Measurements from ENCODE around the gene COX7A2L. TPM values are rescaled to one million over a fixed set of nuclear protein-coding genes. Genes with fewer than 3 reads are reported as not detected.

The COX7A2L gene
- total RNA-seq, 1 experiment from 2014 or later = 85.4 TPM

GRCh38 chr2:42327125-42327524 is 33.9 kb downstream of the COX7A2L start:
- no TSS peak for BruUV-seq (replicated peaks)
- DNase-seq (ENCODE audit: low spot score) = no peak
- intact Hi-C loops (cut with micrococcal nuclease; ENCODE audit: unreplicated experiment) = loop anchor here (5.0 kb wide), 1 partner anchor 460 kb away; no protein-coding TSS in a partner anchor
- TF ChIP-seq EZH2 (IDR thresholded peaks at IDR 0.05; ENCODE audit: borderline replicate concordance, low read depth, low read length, poor library complexity, severe bottlenecking) (no peak), CTCF (conservative IDR thresholded peaks at IDR 0.05; ENCODE audit: low read depth, low read length) (no peak)
- CTCF ChIA-PET = no interaction called here
- H3K27me3 ChIP-seq (replicated peaks; ENCODE audit: insufficient read depth, low read depth, low read length, poor library complexity) = no peaks in the 10 kb centered on the region
- H3K4me1 ChIP-seq (ENCODE audit: insufficient read depth, low read length, poor library complexity, severe bottlenecking) = peaks cover 9% of the 10 kb centered on the region
- H3K36me3 ChIP-seq (ENCODE audit: insufficient read depth, low read length, poor library complexity, severe bottlenecking) = peaks cover 39% of the 10 kb centered on the region
- no peak overlapping the region for H3K4me3 ChIP-seq (ENCODE audit: low read depth, low read length, poor library complexity, severe bottlenecking)
- POLR2A ChIA-PET (ENCODE audit: low non-redundant PET) = no interaction called here
- H3K27ac ChIP-seq (ENCODE audit: low read depth, low read length, poor library complexity, severe bottlenecking) = no peak overlapping the region
- no peaks in the 10 kb centered on the region for H3K9me3 ChIP-seq (ENCODE audit: low read depth, low read length, poor library complexity, severe bottlenecking)

GRCh38 chr2:42325609-42326008 is 35.4 kb downstream of the COX7A2L start:
- ChIA-PET CTCF (interaction anchor here (0.7 kb wide), 1 partner anchor 229 kb away, joined by 9 read pairs; no protein-coding TSS in a partner anchor), POLR2A (ENCODE audit: low non-redundant PET) (no interaction called here)
- no peak for DNase-seq (ENCODE audit: low spot score)
- Histone ChIP-seq H3K4me1 (ENCODE audit: insufficient read depth, low read length, poor library complexity, severe bottlenecking) (no peaks in the 10 kb centered on the region), H3K9me3 (ENCODE audit: low read depth, low read length, poor library complexity, severe bottlenecking) (no peaks in the 10 kb centered on the region), H3K27me3 (replicated peaks; ENCODE audit: insufficient read depth, low read depth, low read length, poor library complexity) (no peaks in the 10 kb centered on the region), H3K4me3 (ENCODE audit: low read depth, low read length, poor library complexity, severe bottlenecking) (no peak overlapping the region), H3K27ac (ENCODE audit: low read depth, low read length, poor library complexity, severe bottlenecking) (no peak overlapping the region), H3K36me3 (ENCODE audit: insufficient read depth, low read length, poor library complexity, severe bottlenecking) (peaks cover 26% of the 10 kb centered on the region)
- TF ChIP-seq CTCF (conservative IDR thresholded peaks at IDR 0.05; ENCODE audit: low read depth, low read length) = no peak
- TF ChIP-seq EZH2 (IDR thresholded peaks at IDR 0.05; ENCODE audit: borderline replicate concordance, low read depth, low read length, poor library complexity, severe bottlenecking) = no peak
- intact Hi-C loops (cut with micrococcal nuclease; ENCODE audit: unreplicated experiment) = loop anchor here (5.0 kb wide), 1 partner anchor 458 kb away; no protein-coding TSS in a partner anchor
- BruUV-seq (replicated peaks) = no TSS peak

GRCh38 chr2:42324949-42325348 is 36.1 kb downstream of the COX7A2L start:
- no peaks in the 10 kb centered on the region for H3K27me3 ChIP-seq (replicated peaks; ENCODE audit: insufficient read depth, low read depth, low read length, poor library complexity)
- no peak overlapping the region for H3K4me3 ChIP-seq (ENCODE audit: low read depth, low read length, poor library complexity, severe bottlenecking)
- no peaks in the 10 kb centered on the region for H3K4me1 ChIP-seq (ENCODE audit: insufficient read depth, low read length, poor library complexity, severe bottlenecking)
- POLR2A ChIA-PET (ENCODE audit: low non-redundant PET) = interaction anchor here (0.5 kb wide), 1 partner anchor 179 kb away, joined by 4 read pairs; no protein-coding TSS in a partner anchor
- TF ChIP-seq CTCF (conservative IDR thresholded peaks at IDR 0.05; ENCODE audit: low read depth, low read length) (no peak), EZH2 (IDR thresholded peaks at IDR 0.05; ENCODE audit: borderline replicate concordance, low read depth, low read length, poor library complexity, severe bottlenecking) (no peak)
- H3K36me3 ChIP-seq (ENCODE audit: insufficient read depth, low read length, poor library complexity, severe bottlenecking) = peaks cover 22% of the 10 kb centered on the region
- CTCF ChIA-PET = interaction anchor here (0.7 kb wide), 1 partner anchor 228 kb away, joined by 9 read pairs; no protein-coding TSS in a partner anchor
- H3K9me3 ChIP-seq (ENCODE audit: low read depth, low read length, poor library complexity, severe bottlenecking) = no peaks in the 10 kb centered on the region
- no TSS peak for BruUV-seq (replicated peaks)
- H3K27ac ChIP-seq (ENCODE audit: low read depth, low read length, poor library complexity, severe bottlenecking) = no peak overlapping the region
- no peak for DNase-seq (ENCODE audit: low spot score)
- intact Hi-C loops (cut with micrococcal nuclease; ENCODE audit: unreplicated experiment) = loop anchor here (5.0 kb wide), 1 partner anchor 458 kb away; no protein-coding TSS in a partner anchor

Data from A673 (cell line).